GM21447 (cell line): Measurements from ENCODE around the gene OPRL1.

Experiments
- ATAC-seq: cut with Tn5 transposase; IDR thresholded peaks from one replicate; pipeline ENCODE4 v1.9.1; 2021; ENCODE audit not compliant: unreplicated experiment

The OPRL1 gene

GRCh38 chr20:64042054-64042781 is 37.7 kb upstream of the OPRL1 start:
- no peak for ATAC-seq

GRCh38 chr20:64043768-64044167 is 36.1 kb upstream of the OPRL1 start:
- no peak for ATAC-seq

- no peak for ATAC-seq
These were observed 35.2 kb upstream of the OPRL1 start for GRCh38 chr20:64044484-64045247.

GRCh38 chr20:64045346-64046011 is 34.4 kb upstream of the OPRL1 start:
- no peak for ATAC-seq

- no peak for ATAC-seq
These were observed 32.9 kb upstream of the OPRL1 start for GRCh38 chr20:64047046-64047389.

- ATAC-seq: no peak
These were observed 31.9 kb upstream of the OPRL1 start for GRCh38 chr20:64047968-64048401.

GRCh38 chr20:64048402-64049044 is 31.4 kb upstream of the OPRL1 start:
- no peak for ATAC-seq

GRCh38 chr20:64049060-64049877 is 30.6 kb upstream of the OPRL1 start, which contains the start of gene SOX18:
Gene SOX18 (minus strand): TSS chr20:64049639. CDS start chr20:64049516, 123 bp downstream.
- ATAC-seq: no peak

GRCh38 chr20:64049878-64050260 is 30.0 kb upstream of the OPRL1 start:
- ATAC-seq: no peak

- ATAC-seq: no peak
These were observed 29.4 kb upstream of the OPRL1 start for GRCh38 chr20:64050261-64051032.

- no peak for ATAC-seq
These were observed 28.8 kb upstream of the OPRL1 start for GRCh38 chr20:64051033-64051452.

- ATAC-seq: no peak
These were observed 28.1 kb upstream of the OPRL1 start for GRCh38 chr20:64051561-64052325.

GRCh38 chr20:64052326-64052722 is 27.6 kb upstream of the OPRL1 start:
- ATAC-seq: no peak

GRCh38 chr20:64052987-64053840 is 26.7 kb upstream of the OPRL1 start:
- no peak for ATAC-seq

GRCh38 chr20:64053841-64054661 is 25.8 kb upstream of the OPRL1 start:
- no peak for ATAC-seq

GRCh38 chr20:64055396-64055892 is 24.4 kb upstream of the OPRL1 start:
- ATAC-seq: no peak
